Trophoblast cell (in vitro differentiated cells and primary cell): Measurements from ENCODE around the gene BPHL.
"Not testable (repeated sequence)": the region's sequence is repeated elsewhere in the genome, so short reads cannot be mapped to it uniquely, and the experiment has no call there.

Experiments used
- DNase-seq, 2 donors: peaks; one replicate each; pipeline ENCODE4 v3.0.0-alpha.2; 2016
- H2AFZ ChIP-seq: 2 replicates; pipeline ENCODE4 v1.6.1; 2013; ENCODE audit warnings: low read length, moderate library complexity, mild to moderate bottlenecking; ENCODE audit not compliant: insufficient read depth, poor library complexity
- H2AK5ac ChIP-seq: 2 replicates; pipeline ENCODE4 v1.6.1; 2013; ENCODE audit warnings: mild to moderate bottlenecking, low read length
- H2BK120ac ChIP-seq: 2 replicates; pipeline ENCODE4 v1.6.1; 2013; ENCODE audit warnings: low read length, mild to moderate bottlenecking, moderate library complexity; ENCODE audit not compliant: insufficient read depth, poor library complexity
- H2BK12ac ChIP-seq: 2 replicates; pipeline ENCODE4 v1.6.1; 2013; ENCODE audit warnings: mild to moderate bottlenecking, low read length, moderate library complexity
- H2BK5ac ChIP-seq: 2 replicates; pipeline ENCODE4 v1.6.1; 2013; ENCODE audit warnings: low read length, low read depth, moderate library complexity, mild to moderate bottlenecking; ENCODE audit not compliant: poor library complexity
- H3K14ac ChIP-seq: 2 replicates; pipeline ENCODE4 v1.6.1; 2013; ENCODE audit warnings: mild to moderate bottlenecking, low read length
- H3K18ac ChIP-seq: 2 replicates; pipeline ENCODE4 v1.6.1; 2013; ENCODE audit warnings: mild to moderate bottlenecking, low read length
- H3K23ac ChIP-seq: 2 replicates; pipeline ENCODE4 v1.6.1; 2013; ENCODE audit warnings: low read length
- H3K27ac ChIP-seq: 2 replicates; pipeline ENCODE4 v1.5.1; 2013; ENCODE audit warnings: low read depth, mild to moderate bottlenecking, inconsistent platforms, low read length, moderate library complexity
- H3K27me3 ChIP-seq: 2 replicates; pipeline ENCODE4 v1.6.1; 2013; ENCODE audit warnings: inconsistent platforms, mild to moderate bottlenecking, low read length, moderate library complexity; ENCODE audit not compliant: insufficient read depth
- H3K36me3 ChIP-seq, 2 experiments: 1 replicate in 1 of 2; 2 replicates in 1 of 2; pipeline ENCODE4 v1.6.1; 2013; ENCODE audit warnings: low read length in 2 of 2, mild to moderate bottlenecking in 2 of 2, moderate library complexity in 1 of 2; ENCODE audit not compliant: insufficient read depth in 2 of 2, control insufficient read depth in 1 of 2
- H3K4ac ChIP-seq: 2 replicates; pipeline ENCODE4 v1.6.1; 2013; ENCODE audit warnings: low read depth, mild to moderate bottlenecking, low read length, moderate library complexity
- H3K4me1 ChIP-seq, 2 experiments: 1 replicate in 1 of 2; 2 replicates in 1 of 2; pipeline ENCODE4 v1.6.1; 2013; ENCODE audit warnings: low read length in 2 of 2, mild to moderate bottlenecking in 2 of 2, moderate library complexity in 1 of 2; ENCODE audit not compliant: insufficient read depth in 2 of 2, control insufficient read depth in 1 of 2
- H3K4me2 ChIP-seq: 2 replicates; pipeline ENCODE4 v1.6.1; 2013; ENCODE audit warnings: inconsistent platforms, mild to moderate bottlenecking, low read length, moderate library complexity
- H3K4me3 ChIP-seq: 2 replicates; pipeline ENCODE4 v1.5.1; 2013; ENCODE audit warnings: mild to moderate bottlenecking, low read depth, low read length, inconsistent platforms
- H3K79me1 ChIP-seq: one replicate; pipeline ENCODE4 v1.6.1; 2013; ENCODE audit warnings: low read length
- H3K79me2 ChIP-seq: 2 replicates; pipeline ENCODE4 v1.6.1; 2013; ENCODE audit warnings: low read length, mild to moderate bottlenecking; ENCODE audit not compliant: control insufficient read depth, insufficient read depth, poor library complexity
- H3K9ac ChIP-seq: 2 replicates; pipeline ENCODE4 v1.6.1; 2013; ENCODE audit warnings: mild to moderate bottlenecking, low read length
- H3K9me3 ChIP-seq: 2 replicates; pipeline ENCODE4 v1.6.1; 2013; ENCODE audit warnings: low read depth, mild to moderate bottlenecking, control low read depth, inconsistent platforms, low read length; ENCODE audit not compliant: insufficient read depth
- H4K12ac ChIP-seq: 2 replicates; pipeline ENCODE4 v1.6.1; 2013; ENCODE audit warnings: low read depth, mild to moderate bottlenecking, low read length, moderate library complexity
- H4K8ac ChIP-seq: 2 replicates; pipeline ENCODE4 v1.6.1; 2013; ENCODE audit warnings: low read depth, mild to moderate bottlenecking, low read length, moderate library complexity
- H4K91ac ChIP-seq: one replicate; pipeline ENCODE4 v1.6.1; 2013; ENCODE audit warnings: low read depth, mild to moderate bottlenecking, low read length, moderate library complexity
- whole genome bisulfite sequencing: extraction: QIAGEN DNeasy Blood & Tissue Kit; methylation state at CpG from one replicate; pipeline ENCODE4 v1.1.7; 2013; ENCODE audit warnings: missing lambda C conversion rate; ENCODE audit not compliant: insufficient read length, insufficient coverage; ENCODE audit errors: extremely low coverage; 5-methylcytosine and 5-hydroxymethylcytosine counted together

Gene BPHL

DNA sequence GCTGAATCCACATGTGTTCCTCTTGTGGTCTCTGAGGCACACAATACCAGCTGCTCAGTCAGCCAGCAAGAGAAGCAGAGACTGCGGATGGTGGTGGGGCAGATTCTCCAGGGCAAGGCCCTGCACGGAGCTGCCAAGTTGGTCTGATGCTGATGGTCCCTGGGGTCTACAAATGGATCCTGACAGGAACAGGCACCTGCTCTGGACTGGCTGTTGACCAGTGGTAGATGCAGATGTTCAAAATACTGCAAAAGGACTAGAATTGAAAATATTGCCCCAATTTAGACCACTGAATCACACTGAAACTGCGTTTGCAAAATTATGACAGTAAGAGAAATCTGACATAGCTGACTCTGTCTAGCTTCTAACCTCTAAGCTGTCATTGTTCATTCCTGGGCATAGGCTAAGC lies 68.5 kb downstream of the BPHL start:
- no CpG with 5 or more reads among the region's 3 CpGs for WGBS

DNA sequence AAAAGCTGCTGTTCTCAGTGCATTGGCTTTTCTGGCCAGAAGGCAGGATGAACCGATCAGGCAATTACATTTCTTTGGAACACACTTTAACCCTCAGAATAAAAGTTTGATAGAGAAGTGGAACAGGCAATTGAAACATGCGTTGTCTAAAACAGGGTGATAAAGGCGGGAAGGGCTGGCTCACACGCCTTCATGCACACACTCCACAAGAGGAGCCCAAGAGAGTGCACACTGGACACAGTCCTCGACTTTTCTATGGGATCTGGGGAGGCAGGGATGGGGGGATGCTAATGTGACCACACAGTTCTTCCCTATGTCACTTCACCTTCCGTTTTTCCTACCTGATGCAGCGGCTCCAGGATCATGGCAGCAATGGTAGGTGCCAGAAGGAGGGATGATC lies 69.8 kb downstream of the BPHL start:
- no peak overlapping the region for H2BK12ac ChIP-seq
- no peak overlapping the region for H4K91ac ChIP-seq
- H2BK5ac ChIP-seq: no peak overlapping the region
- no peak overlapping the region for H4K8ac ChIP-seq
- peak overlapping the region; percentile 8 for H2AK5ac ChIP-seq
- no peak overlapping the region for H3K27ac ChIP-seq
- no peaks in the 10 kb centered on the region for H3K79me2 ChIP-seq
- H4K12ac ChIP-seq: no peak overlapping the region
- no peak overlapping the region for H3K23ac ChIP-seq
- H3K4me2 ChIP-seq: no peak overlapping the region
- H3K4me3 ChIP-seq: no peak overlapping the region
- H2BK120ac ChIP-seq: no peak overlapping the region
- no peak overlapping the region for H2AFZ ChIP-seq
- no peaks in the 10 kb centered on the region for H3K27me3 ChIP-seq
- H3K79me1 ChIP-seq: no peaks in the 10 kb centered on the region
- no CpG with 5 or more reads among the region's 7 CpGs for WGBS
- no peaks in the 10 kb centered on the region for H3K9me3 ChIP-seq
- no peak overlapping the region for H3K18ac ChIP-seq
- H3K36me3 ChIP-seq: no peaks in the 10 kb centered on the region
- DNase-seq: no peak
- no peak overlapping the region for H3K9ac ChIP-seq
- H3K4ac ChIP-seq: no peak overlapping the region
- no peak overlapping the region for H3K14ac ChIP-seq
- peaks cover 4% of the 10 kb centered on the region in 2 experiments for H3K4me1 ChIP-seq

More for the DNA sequence above, 68.5 kb downstream of the BPHL start:
- H2AK5ac ChIP-seq: no peak overlapping the region
- peaks cover 4% of the 10 kb centered on the region in 2 experiments for H3K4me1 ChIP-seq
- H3K27ac ChIP-seq: no peak overlapping the region
- no peaks in the 10 kb centered on the region for H3K36me3 ChIP-seq
- DNase-seq: peak in 1 of 2 donors; percentile 12
- H3K14ac ChIP-seq: no peak overlapping the region
- H4K91ac ChIP-seq: no peak overlapping the region
- no peak overlapping the region for H4K8ac ChIP-seq
- H3K18ac ChIP-seq: no peak overlapping the region
- H3K4me3 ChIP-seq: no peak overlapping the region
- H2BK120ac ChIP-seq: no peak overlapping the region
- no peak overlapping the region for H2BK5ac ChIP-seq
- H3K79me1 ChIP-seq: no peaks in the 10 kb centered on the region
- H3K23ac ChIP-seq: no peak overlapping the region
- no peak overlapping the region for H3K4me2 ChIP-seq
- no peaks in the 10 kb centered on the region for H3K9me3 ChIP-seq
- no peak overlapping the region for H3K4ac ChIP-seq
- no peak overlapping the region for H3K9ac ChIP-seq
- no peaks in the 10 kb centered on the region for H3K27me3 ChIP-seq
- no peaks in the 10 kb centered on the region for H3K79me2 ChIP-seq
- no peak overlapping the region for H4K12ac ChIP-seq
- H2BK12ac ChIP-seq: no peak overlapping the region
- H2AFZ ChIP-seq: no peak overlapping the region

DNA sequence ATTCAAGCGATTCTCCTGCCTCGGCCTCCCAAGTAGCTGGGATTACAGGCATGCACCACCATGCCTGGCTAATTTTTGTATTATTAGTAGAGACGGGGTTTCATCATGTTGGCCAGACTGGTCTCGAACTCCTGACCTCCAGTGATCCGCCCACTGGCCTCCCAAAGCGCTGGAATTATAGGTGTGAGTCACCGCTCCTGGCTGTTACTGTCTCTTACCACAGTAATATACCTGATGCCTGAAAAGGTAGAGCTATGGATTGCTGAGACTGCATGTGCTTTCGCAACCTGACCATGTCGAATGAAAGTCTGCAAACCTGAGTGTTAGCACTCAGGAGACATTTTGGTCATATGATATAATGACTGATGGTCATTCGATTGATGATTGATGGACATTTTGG lies 70.7 kb downstream of the BPHL start:
- H3K9me3 ChIP-seq, H2BK5ac ChIP-seq, H3K4me3 ChIP-seq, H4K12ac ChIP-seq, H2BK120ac ChIP-seq, H4K91ac ChIP-seq, H3K4me2 ChIP-seq, H2AK5ac ChIP-seq, H3K14ac ChIP-seq, H3K18ac ChIP-seq, H3K4ac ChIP-seq, H3K4me1 ChIP-seq, H3K27ac ChIP-seq, H3K23ac ChIP-seq, H3K27me3 ChIP-seq, H2BK12ac ChIP-seq, H3K79me1 ChIP-seq, H3K9ac ChIP-seq, H3K79me2 ChIP-seq, H4K8ac ChIP-seq, H3K36me3 ChIP-seq, H2AFZ ChIP-seq: not testable (repeated sequence)
- no CpG with 5 or more reads among the region's 10 CpGs for WGBS
- peak; percentile 79 to 85 for DNase-seq

- Histone ChIP-seq H3K79me2 (no peaks in the 10 kb centered on the region), H3K4me2 (no peak overlapping the region), H3K36me3 (no peaks in the 10 kb centered on the region), H3K79me1 (peaks cover under 1% of the 10 kb centered on the region), H2BK120ac (no peak overlapping the region), H2AK5ac (no peak overlapping the region), H2AFZ (no peak overlapping the region), H3K18ac (no peak overlapping the region), H3K4ac (no peak overlapping the region), H4K12ac (no peak overlapping the region), H4K91ac (no peak overlapping the region), H3K9me3 (no peaks in the 10 kb centered on the region), H4K8ac (no peak overlapping the region), H3K27ac (no peak overlapping the region), H3K27me3 (no peaks in the 10 kb centered on the region), H3K9ac (no peak overlapping the region), H3K4me1 (peaks cover 6 to 8% of the 10 kb centered on the region in 2 experiments), H3K4me3 (no peak overlapping the region), H3K14ac (no peak overlapping the region), H2BK5ac (no peak overlapping the region), H3K23ac (no peak overlapping the region), H2BK12ac (no peak overlapping the region)
- peak in 1 of 2 donors; percentile 48 for DNase-seq
- no CpG with 5 or more reads among the region's 4 CpGs for WGBS
Observed at GRCh38 chr6:3190056-3190455, 71.5 kb downstream of the BPHL start.
